ENCODE measurements around the gene UBA3.

UBA3 gene

GRCh38 chr3:69065318-69065964 lies 14.7 kb downstream of the UBA3 start:
- peak; percentile 54 for DNase-seq

GRCh38 chr3:69063636-69064035 lies 16.5 kb downstream of the UBA3 start:
- peak; percentile 44 for DNase-seq

- no peak for DNase-seq
Measured at GRCh38 chr3:69059688-69060087, 20.5 kb downstream of the UBA3 start.

GRCh38 chr3:69058947-69059224 lies 21.3 kb downstream of the UBA3 start:
- DNase-seq, result no peak

- peak; percentile 48 for DNase-seq
Measured at GRCh38 chr3:69058180-69058946, 21.8 kb downstream of the UBA3 start.

GRCh38 chr3:69052472-69052898 lies 27.7 kb downstream of the UBA3 start:
- DNase-seq, result no peak

GRCh38 chr3:69051756-69052471 lies 28.3 kb downstream of the UBA3 start, which contains the start of gene TMF1:
TMF1 (minus strand) TSS chr3:69052333; CDS start chr3:69052086, 247 bp downstream.
- peak; percentile 98 for DNase-seq

GRCh38 chr3:69048990-69049389 lies 31.2 kb downstream of the UBA3 start:
- no peak for DNase-seq

GRCh38 chr3:69044608-69045007 lies 35.6 kb downstream of the UBA3 start:
- no peak for DNase-seq

- DNase-seq, result no peak
Measured at GRCh38 chr3:69033470-69033869, 46.7 kb downstream of the UBA3 start.

- no peak for DNase-seq
Measured at GRCh38 chr3:69032737-69033136, 47.4 kb downstream of the UBA3 start.

- no peak for DNase-seq
Measured at GRCh38 chr3:69032142-69032541, 48.0 kb downstream of the UBA3 start.

GRCh38 chr3:69031635-69032034 lies 48.5 kb downstream of the UBA3 start:
- DNase-seq, result no peak

GRCh38 chr3:69020857-69021256 lies 59.3 kb downstream of the UBA3 start:
- DNase-seq, result no peak

GRCh38 chr3:69020424-69020823 lies 59.7 kb downstream of the UBA3 start:
- peak; percentile 7 for DNase-seq

GRCh38 chr3:69016901-69017300 lies 63.3 kb downstream of the UBA3 start:
- DNase-seq, result no peak

GRCh38 chr3:69016102-69016501 lies 64.1 kb downstream of the UBA3 start:
- no peak for DNase-seq

GRCh38 chr3:69014022-69014580 lies 66.1 kb downstream of the UBA3 start:
- DNase-seq, result no peak

- DNase-seq, result peak; percentile 85
Measured at GRCh38 chr3:69013253-69014021, 66.7 kb downstream of the UBA3 start, which contains the start of gene EOGT. EOGT (minus strand) TSS chr3:69013684; CDS start chr3:69009846, 3,838 bp downstream.

- DNase-seq, result peak; percentile 37
Measured at GRCh38 chr3:69012800-69013252, 67.3 kb downstream of the UBA3 start.

GRCh38 chr3:69012100-69012799 lies 67.9 kb downstream of the UBA3 start:
- no peak for DNase-seq
